GM21619 (cell line): ENCODE results near the gene MAT1A.
"Not testable (repeated sequence)": the region's sequence is repeated elsewhere in the genome, so short reads cannot be mapped to it uniquely, and the experiment has no call there.

Experiments
- ATAC-seq: cut with Tn5 transposase; IDR thresholded peaks from one replicate; pipeline ENCODE4 v1.9.1; 2021; ENCODE audit not compliant: unreplicated experiment

The MAT1A gene

GRCh38 chr10:80265740-80266512, 23.5 kb downstream of the MAT1A start:
- no peak for ATAC-seq

GRCh38 chr10:80264081-80265056, 25.1 kb downstream of the MAT1A start:
- ATAC-seq: no peak

GRCh38 chr10:80261316-80262030, 28.0 kb downstream of the MAT1A start:
- ATAC-seq: no peak

GRCh38 chr10:80260295-80261243, 28.9 kb downstream of the MAT1A start:
- peak; percentile 53 for ATAC-seq

- ATAC-seq: no peak
Observed at GRCh38 chr10:80259405-80259871, 30.0 kb downstream of the MAT1A start.

GRCh38 chr10:80256798-80257197, 32.7 kb downstream of the MAT1A start:
- ATAC-seq: not testable (repeated sequence)

- not testable (repeated sequence) for ATAC-seq
Observed at GRCh38 chr10:80254726-80255125, 34.7 kb downstream of the MAT1A start.

GRCh38 chr10:80253963-80254271, 35.5 kb downstream of the MAT1A start:
- ATAC-seq: not testable (repeated sequence)

GRCh38 chr10:80253266-80253962, 36.0 kb downstream of the MAT1A start:
- peak; percentile 93 for ATAC-seq

GRCh38 chr10:80252296-80252887, 37.1 kb downstream of the MAT1A start:
- ATAC-seq: no peak

GRCh38 chr10:80251703-80252280, 37.7 kb downstream of the MAT1A start:
- ATAC-seq: not testable (repeated sequence)

GRCh38 chr10:80250399-80250798, 39.1 kb downstream of the MAT1A start:
- ATAC-seq: not testable (repeated sequence)

GRCh38 chr10:80249906-80250305, 39.6 kb downstream of the MAT1A start:
- ATAC-seq: not testable (repeated sequence)

GRCh38 chr10:80247611-80248010, 41.8 kb downstream of the MAT1A start:
- ATAC-seq: not testable (repeated sequence)

GRCh38 chr10:80244371-80244770, 45.1 kb downstream of the MAT1A start:
- not testable (repeated sequence) for ATAC-seq

GRCh38 chr10:80242341-80242740, 47.1 kb downstream of the MAT1A start:
- not testable (repeated sequence) for ATAC-seq

GRCh38 chr10:80236457-80236856, 53.0 kb downstream of the MAT1A start:
- not testable (repeated sequence) for ATAC-seq
